Measurements from ENCODE around the gene RCOR1. TPM values are rescaled to one million over a fixed set of nuclear protein-coding genes. Genes with fewer than 3 reads are reported as not detected.
"Not testable (repeated sequence)": the region's sequence is repeated elsewhere in the genome, so short reads cannot be mapped to it uniquely, and the experiment has no call there.

The RCOR1 gene
- total RNA-seq, 1 donor from 2014 or later: 8.1 TPM

DNA sequence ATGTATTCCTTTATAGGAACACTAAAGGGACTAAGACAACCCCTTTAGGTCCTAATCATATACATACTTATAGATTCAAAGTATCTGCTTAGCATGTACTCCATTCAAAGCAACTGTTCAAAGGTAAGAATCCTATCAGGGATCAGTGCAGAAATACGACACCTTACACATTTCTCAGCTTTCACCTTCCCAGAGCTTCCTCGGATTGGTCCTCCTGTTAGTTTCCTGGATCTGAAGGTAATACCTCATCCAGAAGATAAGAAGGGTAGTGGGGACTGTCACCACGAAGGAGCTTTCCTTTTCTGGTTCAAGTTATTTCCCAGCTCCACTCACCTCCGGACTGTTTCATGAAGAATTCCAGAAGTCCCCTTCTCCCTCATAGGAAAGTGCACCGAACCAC, 38.0 kb downstream of the RCOR1 start:
- TF ChIP-seq, protein P1, sequence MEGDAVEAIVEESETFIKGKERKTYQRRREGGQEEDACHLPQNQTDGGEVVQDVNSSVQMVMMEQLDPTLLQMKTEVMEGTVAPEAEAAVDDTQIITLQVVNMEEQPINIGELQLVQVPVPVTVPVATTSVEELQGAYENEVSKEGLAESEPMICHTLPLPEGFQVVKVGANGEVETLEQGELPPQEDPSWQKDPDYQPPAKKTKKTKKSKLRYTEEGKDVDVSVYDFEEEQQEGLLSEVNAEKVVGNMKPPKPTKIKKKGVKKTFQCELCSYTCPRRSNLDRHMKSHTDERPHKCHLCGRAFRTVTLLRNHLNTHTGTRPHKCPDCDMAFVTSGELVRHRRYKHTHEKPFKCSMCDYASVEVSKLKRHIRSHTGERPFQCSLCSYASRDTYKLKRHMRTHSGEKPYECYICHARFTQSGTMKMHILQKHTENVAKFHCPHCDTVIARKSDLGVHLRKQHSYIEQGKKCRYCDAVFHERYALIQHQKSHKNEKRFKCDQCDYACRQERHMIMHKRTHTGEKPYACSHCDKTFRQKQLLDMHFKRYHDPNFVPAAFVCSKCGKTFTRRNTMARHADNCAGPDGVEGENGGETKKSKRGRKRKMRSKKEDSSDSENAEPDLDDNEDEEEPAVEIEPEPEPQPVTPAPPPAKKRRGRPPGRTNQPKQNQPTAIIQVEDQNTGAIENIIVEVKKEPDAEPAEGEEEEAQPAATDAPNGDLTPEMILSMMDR (conservative IDR thresholded peaks at IDR 0.05; ENCODE audit: low read depth, low read length): no peak
- H3K4me3 ChIP-seq (ENCODE audit: low read depth, low read length): no peak overlapping the region
- DNase-seq (ENCODE audit: low read depth): no peak

DNA sequence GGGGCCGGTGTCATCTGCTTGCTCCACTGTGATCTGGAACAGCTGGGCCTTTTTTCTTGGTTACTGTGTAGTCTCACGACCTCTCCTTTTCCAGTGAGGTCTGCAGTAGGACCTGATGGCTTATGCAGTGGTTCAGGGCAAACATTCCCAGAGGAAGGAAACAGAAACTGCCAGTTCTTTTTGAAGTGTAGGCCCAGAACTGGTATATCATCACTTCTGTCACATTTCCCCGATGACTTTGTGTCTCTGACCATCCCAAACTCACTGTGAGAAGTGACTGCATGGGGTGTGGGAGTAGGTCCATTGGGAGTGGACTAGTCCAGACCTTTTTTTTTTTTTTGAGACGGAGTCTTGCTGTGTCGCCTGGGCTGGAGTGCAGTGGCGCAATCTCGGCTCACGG, 38.4 kb downstream of the RCOR1 start:
- DNase-seq (ENCODE audit: low read depth): no peak
- no peak overlapping the region for H3K4me3 ChIP-seq (ENCODE audit: low read depth, low read length)
- TF ChIP-seq, protein P1 (conservative IDR thresholded peaks at IDR 0.05; ENCODE audit: low read depth, low read length): no peak

DNA sequence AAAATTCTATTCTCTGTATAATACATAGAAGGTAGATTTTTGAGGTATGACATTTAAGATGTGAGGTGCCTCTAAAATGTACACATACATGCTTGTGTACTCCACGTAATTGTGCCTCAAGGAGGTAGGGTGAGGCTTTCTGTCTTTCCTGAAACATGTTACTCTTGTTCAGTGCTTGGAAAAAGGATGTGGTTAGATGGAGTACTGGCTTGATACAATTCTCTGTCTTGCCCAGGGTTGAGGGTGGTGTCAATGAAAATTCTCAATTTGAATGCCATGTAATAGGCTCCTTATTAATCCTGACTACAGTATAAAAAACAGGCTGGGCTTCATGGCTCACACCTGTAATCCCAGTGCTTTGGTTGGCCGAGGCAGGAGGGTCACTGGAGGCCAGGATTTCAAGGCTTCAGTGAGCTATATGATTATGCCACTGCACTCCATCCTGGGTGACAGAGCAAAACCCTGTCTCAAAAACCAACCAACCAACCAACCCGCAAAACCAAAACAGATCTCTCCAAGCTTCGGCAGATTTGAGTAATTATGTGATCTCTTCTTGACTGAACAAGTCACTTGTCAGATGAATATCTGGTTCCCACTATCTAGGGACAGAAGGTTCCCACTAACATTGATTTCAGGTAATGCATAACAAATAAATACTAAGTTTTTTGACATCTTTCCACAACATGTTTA, 41.6 kb downstream of the RCOR1 start:
- no peak for DNase-seq (ENCODE audit: low read depth)

DNA sequence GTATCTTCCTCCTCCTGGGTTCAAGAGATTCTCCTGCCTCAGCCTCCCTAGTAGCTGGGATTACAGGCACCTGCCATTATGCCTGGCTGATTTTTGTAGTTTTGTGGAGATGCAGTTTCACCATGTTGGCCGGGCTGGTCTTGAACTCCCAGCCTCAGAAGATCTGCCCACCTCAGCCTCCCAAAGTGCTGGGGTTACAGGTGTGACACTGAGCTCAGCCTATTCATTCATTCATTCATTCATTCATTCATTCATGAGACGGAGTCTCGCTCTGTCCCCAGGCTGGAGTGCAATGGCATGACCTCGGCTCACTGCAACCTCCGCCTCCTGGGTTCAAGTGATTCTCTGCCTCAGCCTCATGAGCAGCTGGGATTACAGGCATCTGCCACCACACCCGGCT, 47.2 kb downstream of the RCOR1 start:
- DNase-seq (ENCODE audit: low read depth); H3K4me3 ChIP-seq (ENCODE audit: low read depth, low read length): not testable (repeated sequence)

More for the DNA sequence above, 41.6 kb downstream of the RCOR1 start:
- TF ChIP-seq, protein P1 (conservative IDR thresholded peaks at IDR 0.05; ENCODE audit: low read depth, low read length): no peak
- no peak overlapping the region for H3K4me3 ChIP-seq (ENCODE audit: low read depth, low read length)

DNA sequence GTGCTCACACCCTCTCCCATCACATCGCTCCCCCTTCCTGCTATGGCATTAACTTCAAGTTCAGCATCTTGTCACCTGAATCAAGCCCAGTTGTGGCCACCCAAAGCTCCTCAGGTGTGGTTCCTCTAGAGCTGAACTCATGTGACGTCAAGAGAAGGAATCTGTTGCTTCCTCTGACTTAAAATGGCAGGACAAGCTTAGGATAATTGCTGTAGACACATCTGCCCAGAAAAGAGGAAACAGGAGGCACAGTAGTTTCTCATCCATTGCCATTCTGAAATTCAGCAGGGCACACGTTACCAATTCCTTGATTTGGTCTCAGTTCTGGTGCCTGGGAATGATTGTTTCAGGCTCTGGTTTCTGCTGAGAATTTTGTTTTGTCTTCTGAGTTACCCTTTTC, 52.1 kb downstream of the RCOR1 start:
- TF ChIP-seq, protein P1 (conservative IDR thresholded peaks at IDR 0.05; ENCODE audit: low read depth, low read length): no peak
- DNase-seq (ENCODE audit: low read depth): no peak
- H3K4me3 ChIP-seq (ENCODE audit: low read depth, low read length): no peak overlapping the region

DNA sequence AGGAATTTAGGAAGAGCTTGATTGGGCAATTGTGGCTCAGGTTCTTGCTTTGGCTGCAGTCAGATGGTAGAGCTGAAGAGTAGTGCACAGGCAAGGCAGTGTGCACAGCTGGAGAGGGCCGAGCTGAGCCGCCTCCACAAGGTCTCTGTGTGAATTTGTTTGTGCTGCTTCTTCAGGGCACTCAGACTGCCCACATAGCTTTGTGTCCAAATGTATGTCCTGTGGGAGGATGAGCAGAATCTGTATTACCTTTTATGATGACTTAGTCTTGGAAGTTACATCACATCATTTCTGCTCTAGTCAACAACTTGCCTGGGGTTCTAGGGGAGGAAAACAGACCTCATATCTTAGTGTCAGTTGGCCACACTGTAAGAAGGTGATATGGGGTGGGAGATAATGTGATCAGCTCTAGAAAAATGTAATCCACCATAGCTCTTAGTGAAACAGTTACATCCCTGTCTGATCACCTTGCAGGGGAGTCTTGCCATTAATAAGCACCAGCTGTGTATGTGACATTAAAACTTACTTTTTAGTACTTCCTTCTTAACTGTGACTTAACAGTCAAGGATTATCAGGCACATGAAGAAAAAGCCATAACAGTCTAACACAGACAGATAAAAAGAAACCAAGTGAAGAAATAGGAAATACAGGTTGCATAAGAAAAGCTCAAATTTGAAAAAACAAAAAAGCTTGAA, 53.4 kb downstream of the RCOR1 start:
- TF ChIP-seq, protein P1 (conservative IDR thresholded peaks at IDR 0.05; ENCODE audit: low read depth, low read length): no peak
- no peak overlapping the region for H3K4me3 ChIP-seq (ENCODE audit: low read depth, low read length)
- no peak for DNase-seq (ENCODE audit: low read depth)

DNA sequence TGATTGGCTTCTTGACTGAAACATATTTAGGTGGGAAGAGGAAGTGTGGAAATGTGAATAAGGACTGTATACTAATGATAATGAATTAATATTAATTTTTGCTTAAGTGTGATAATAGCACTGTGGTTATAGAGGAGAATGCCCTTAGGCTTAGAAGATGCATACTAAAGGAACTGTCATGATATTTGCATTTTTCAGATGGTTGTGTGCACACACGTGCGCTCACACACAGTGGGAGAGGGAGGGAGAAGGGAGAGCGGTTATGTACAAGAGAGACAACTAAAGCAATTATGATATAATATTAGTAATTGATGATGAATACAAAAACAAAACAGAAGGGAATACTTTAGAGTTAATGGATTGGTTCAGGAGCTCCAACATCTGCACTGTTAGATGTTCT, 54.2 kb downstream of the RCOR1 start:
- no peak for DNase-seq (ENCODE audit: low read depth)
- H3K4me3 ChIP-seq (ENCODE audit: low read depth, low read length): no peak overlapping the region
- TF ChIP-seq, protein P1 (conservative IDR thresholded peaks at IDR 0.05; ENCODE audit: low read depth, low read length): no peak

Data from epithelial cell of proximal tubule (primary cell).